HepG2 (cell line): ENCODE results near the gene AARS2. TPM values are rescaled to one million over a fixed set of nuclear protein-coding genes. Genes with fewer than 3 reads are reported as not detected.

Experiments used
- ATAC-seq: fragments of 200-7000 bp; cut with Tn5 transposase; 3 replicates; pipeline ENCODE4 v1.9.1; 2020; ENCODE audit warnings: mild to moderate bottlenecking, moderate library complexity
- BruUV-seq: library from RNA; stranded (reverse); fragments of 400-500 nt; replicated peaks from 2 replicates; lab custom pipeline; 2021; lab: Mats Ljungman, UMichigan
- CTCF ChIA-PET: fragments of 300-600 bp; formaldehyde crosslinking; extraction: SDS; loops from one replicate; lab custom pipeline; 2021; ENCODE audit warnings: low total read pairs, inconsistent platforms, low intra/inter-chr PET ratio; lab: Yijun Ruan, JAX
- POLR2A ChIA-PET: fragments of 350-600 bp; sonication (Branson Sonifier 250); formaldehyde crosslinking; loops from one replicate; lab custom pipeline; 2020; ENCODE audit warnings: antibody characterized with exemption, inconsistent platforms; lab: Yijun Ruan, JAX
- DNase-seq: peaks from one replicate; pipeline ENCODE4 v3.0.0-alpha.2; 2015; ENCODE audit warnings: low spot score
- FAIRE-seq: peaks from 3 replicates; lab custom pipeline; 2011; peaks lifted over from hg19 to GRCh38; lab: Jason Lieb, UNC
- H2AFZ ChIP-seq: one replicate; pipeline ENCODE4 v1.6.1; 2011; ENCODE audit warnings: low read length, inconsistent platforms
- H3K27ac ChIP-seq: fragments of 300-600 bp; 3 replicates; pipeline ENCODE4 v1.8.0; 2011; ENCODE audit warnings: mixed run types, mild to moderate bottlenecking, mixed read lengths, low read length, inconsistent platforms; ENCODE audit not compliant: insufficient read depth; ENCODE audit errors: extremely low read length
- H3K27me3 ChIP-seq, 2 experiments: fragments of 200-600 bp in 1 of 2; 2 replicates in 1 of 2; 3 replicates in 1 of 2; pipeline versions ENCODE4 v1.6.0 to v1.8.0; 2011; ENCODE audit warnings: low read length in 2 of 2, mild to moderate bottlenecking in 2 of 2, moderate library complexity in 2 of 2, inconsistent platforms in 1 of 2; ENCODE audit not compliant: insufficient read depth in 2 of 2, control insufficient read depth in 1 of 2
- H3K36me3 ChIP-seq, 2 experiments: fragments of 200-600 bp in 1 of 2; replicated peaks in 1 of 2; 2 replicates in 1 of 2; 3 replicates in 1 of 2; pipeline versions ENCODE4 v1.5.1 to v1.8.0; 2011; ENCODE audit warnings: low read length in 2 of 2, inconsistent platforms in 1 of 2; ENCODE audit not compliant: insufficient read depth in 2 of 2, control insufficient read depth in 1 of 2
- H3K4me1 ChIP-seq: 2 replicates; pipeline ENCODE4 v1.5.1; 2012; ENCODE audit warnings: low read length, inconsistent platforms; ENCODE audit not compliant: insufficient read depth
- H3K4me2 ChIP-seq: 2 replicates; pipeline ENCODE4 v1.6.0; 2011; ENCODE audit warnings: low read depth, low read length, inconsistent platforms
- H3K4me3 ChIP-seq, 3 experiments: fragments of 200-600 bp in 1 of 3; sonication (generic), shearing (Covaris generic) in 1 of 3; replicated peaks in 1 of 3; 2 replicates each; pipeline ENCODE4 v1.5.1; 2011 to 2016; ENCODE audit warnings: low read length in 3 of 3, inconsistent platforms in 2 of 3, low read depth in 2 of 3, mild to moderate bottlenecking in 2 of 3, control low read depth in 1 of 3, mixed read lengths in 1 of 3; ENCODE audit not compliant: insufficient read depth in 1 of 3
- H3K79me2 ChIP-seq: one replicate; pipeline ENCODE4 v1.6.1; 2011; ENCODE audit warnings: low read length, inconsistent platforms; ENCODE audit not compliant: insufficient read depth
- H3K9ac ChIP-seq: 2 replicates; pipeline ENCODE4 v1.6.0; 2011; ENCODE audit warnings: mild to moderate bottlenecking, low read depth, low read length, inconsistent platforms; ENCODE audit not compliant: insufficient read depth
- H3K9me3 ChIP-seq: 2 replicates; pipeline ENCODE4 v1.5.1; 2012; ENCODE audit warnings: mild to moderate bottlenecking, low read length
- H4K20me1 ChIP-seq: 2 replicates; pipeline ENCODE4 v1.6.0; 2011; ENCODE audit warnings: inconsistent platforms, mild to moderate bottlenecking, low read length, moderate library complexity; ENCODE audit not compliant: insufficient read depth
- ARID2 ChIP-seq: sonication (generic); formaldehyde crosslinking; IDR thresholded peaks from 2 replicates; pipeline ENCODE4 v1.8.1; 2022; ENCODE audit warnings: mild to moderate bottlenecking, missing genetic modification reagents, borderline replicate concordance
- SALL1 ChIP-seq: sonication (generic); formaldehyde crosslinking; IDR thresholded peaks from 2 replicates; pipeline ENCODE4 v1.8.0; 2022; ENCODE audit warnings: mild to moderate bottlenecking, missing genetic modification reagents
- SRF ChIP-seq: IDR thresholded peaks from 2 replicates; pipeline ENCODE4 v1.6.1; 2011; ENCODE audit warnings: mild to moderate bottlenecking, low read depth, low read length, moderate library complexity
- SUZ12 ChIP-seq: fragments of 150-350 bp; IDR thresholded peaks from 2 replicates; pipeline ENCODE4 v1.6.1; 2014; ENCODE audit warnings: low read depth, low read length
- ZEB1 ChIP-seq: IDR thresholded peaks from 2 replicates; pipeline ENCODE4 v1.6.1; 2012; ENCODE audit warnings: mild to moderate bottlenecking, low read depth, inconsistent platforms; ENCODE audit not compliant: insufficient replicate concordance
- ZNF101 ChIP-seq: sonication (generic); formaldehyde crosslinking; IDR thresholded peaks from 2 replicates; pipeline ENCODE4 v1.4.0; 2020; ENCODE audit warnings: mild to moderate bottlenecking, low read depth, missing genetic modification reagents, borderline replicate concordance
- ZNF230 ChIP-seq: sonication (generic); formaldehyde crosslinking; IDR thresholded peaks from 2 replicates; pipeline ENCODE4 v1.4.0; 2020; ENCODE audit warnings: mild to moderate bottlenecking, missing genetic modification reagents
- ZNF570 ChIP-seq: sonication (generic); formaldehyde crosslinking; IDR thresholded peaks from 2 replicates; pipeline ENCODE4 v1.4.0; 2020; ENCODE audit warnings: mild to moderate bottlenecking, missing genetic modification reagents, borderline replicate concordance
- WGBS: methylation state at CpG from one replicate; pipeline ENCODE4 v1.1.6; 2017; ENCODE audit warnings: low lambda C conversion rate; 5-methylcytosine and 5-hydroxymethylcytosine counted together
- in situ Hi-C: cut with HindIII; loops from 2 replicates; pipeline ENCODE4 v1.10.0; 2017; ENCODE audit warnings: low pct_unique_long_range_greater_than_20kb; ENCODE audit not compliant: extremely low pct_ligation_motif_present
- intact Hi-C: fragments of 100-400 bp; cut with micrococcal nuclease; formaldehyde crosslinking; loops from one replicate; pipeline ENCODE4 v1.10.0; 2022; ENCODE audit not compliant: unreplicated experiment
- polyA plus RNA-seq, 8 experiments: library from polyadenylated mRNA; depleted of rRNA in 3 of 8; stranded (reverse) in 7 of 8; unstranded in 1 of 8; fragments of >200 nt; fragmentation: Illumina TruSeq in 4 of 8; extraction: Trizol in 4 of 8; gene quantifications; 2 replicates each; pipeline versions ENCODE4 v1.2.1 to v1.2.3, GENCODE V29; 2011 to 2016; ENCODE audit warnings: low read depth in 4 of 8, missing spikeins in 1 of 8, mixed read lengths in 1 of 8; ENCODE audit not compliant: insufficient read depth in 1 of 8
- total RNA-seq, 5 experiments: library from RNA; depleted of rRNA; stranded (reverse); fragments of >200 nt; fragmentation: Illumina TruSeq; extraction: Trizol; gene quantifications; 2 replicates each; pipeline ENCODE4 v1.2.3, GENCODE V29; 2016; ENCODE audit warnings: low read depth in 1 of 5
- TF ChIP-seq, protein P1 (sequence below): sonication (generic); formaldehyde crosslinking; IDR thresholded peaks from 2 replicates; pipeline ENCODE4 v1.5.0; 2020; ENCODE audit warnings: mild to moderate bottlenecking, missing genetic modification reagents

The AARS2 gene
- total and polyA plus RNA-seq, 2 of the 13 experiments (the other 11 are each of a cell fraction or from before 2014, with no cell fraction given), result 7.5 to 24.1 TPM

DNA sequence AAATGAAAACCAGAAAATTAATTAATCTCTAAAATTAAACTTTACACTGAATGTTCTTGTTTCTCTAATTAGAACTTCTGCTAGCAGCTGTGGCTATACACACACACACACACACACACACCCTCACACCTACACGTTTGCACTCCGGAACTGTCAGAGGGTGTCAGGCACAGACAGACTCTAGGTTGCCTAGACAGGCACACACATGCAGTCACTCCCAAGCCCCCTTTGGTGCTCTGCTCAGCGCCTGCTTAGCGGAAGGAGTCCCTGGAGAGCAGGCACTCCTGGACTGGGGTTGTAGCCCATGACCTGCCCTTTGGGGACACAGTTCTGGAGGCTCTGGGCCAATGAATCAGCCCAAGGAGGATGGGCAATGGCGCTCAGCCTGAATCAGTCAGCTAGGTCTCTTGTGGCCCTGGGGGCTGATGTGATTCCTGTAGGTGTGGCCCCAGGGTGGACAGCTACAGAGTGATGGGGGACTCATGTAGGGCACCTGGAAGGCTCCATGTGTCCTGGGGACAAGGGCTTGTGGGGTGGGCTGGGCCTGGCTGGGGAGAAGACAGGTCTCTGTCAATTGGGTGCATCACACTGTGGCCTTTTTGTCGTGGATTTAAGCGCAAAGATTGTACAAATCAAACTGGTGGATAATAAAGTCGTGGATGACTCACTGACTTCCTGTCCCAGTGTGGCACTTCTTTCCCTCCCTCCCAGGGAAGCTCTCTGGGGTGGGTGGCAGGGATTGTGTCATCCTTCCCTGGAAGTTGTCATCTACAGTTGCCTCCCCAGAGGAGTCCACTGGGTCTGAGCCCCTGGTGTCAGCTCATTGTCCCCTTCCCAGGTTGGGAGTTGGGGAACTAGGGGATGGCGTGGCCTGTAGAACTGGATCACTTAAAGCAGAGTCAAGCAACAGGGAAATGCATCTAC lies 34.1 kb downstream of the AARS2 start (continued):
- no peak for TF ChIP-seq SALL1 (CRISPR knock-in tag)

DNA sequence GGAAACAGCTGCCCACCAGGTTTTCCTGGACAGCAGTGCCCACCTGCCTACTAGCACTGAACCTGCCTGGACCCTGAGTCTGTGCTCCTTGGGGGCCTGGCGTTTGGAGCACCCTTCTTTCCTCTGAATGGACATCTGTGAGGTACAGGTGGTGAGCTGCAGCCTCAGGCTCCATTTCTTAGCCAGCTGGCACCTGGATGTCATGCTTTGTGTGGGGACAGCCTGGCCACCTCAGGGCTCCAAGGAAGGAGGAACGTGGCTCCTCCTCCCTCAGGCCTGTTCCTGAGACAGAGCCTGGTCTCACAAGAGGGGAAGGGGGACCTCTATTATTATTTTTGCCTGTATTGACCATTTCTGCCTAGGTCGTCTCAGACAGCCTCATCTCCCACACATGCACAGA lies 34.8 kb downstream of the AARS2 start:
- ChIA-PET POLR2A (no interaction called here), CTCF (no interaction called here)
- H3K9ac ChIP-seq, result no peak overlapping the region
- no peak overlapping the region for H3K4me2 ChIP-seq
- H3K27me3 ChIP-seq, result peaks cover 31 to 84% of the 10 kb centered on the region in 2 experiments
- BruUV-seq, result no TSS peak
- FAIRE-seq (no peak), ATAC-seq (no peak), DNase-seq (no peak)
- 4% methylated on average over 2 of the region's 3 CpGs for WGBS
- intact Hi-C loops, result no loop called here
- TF ChIP-seq ZNF101 (no peak), ZNF230 (CRISPR knock-in tag) (no peak), ZNF570 (CRISPR knock-in tag) (no peak), ARID2 (no peak), SRF (no peak), SUZ12 (no peak), ZEB1 (no peak)
- TF ChIP-seq, protein P1, sequence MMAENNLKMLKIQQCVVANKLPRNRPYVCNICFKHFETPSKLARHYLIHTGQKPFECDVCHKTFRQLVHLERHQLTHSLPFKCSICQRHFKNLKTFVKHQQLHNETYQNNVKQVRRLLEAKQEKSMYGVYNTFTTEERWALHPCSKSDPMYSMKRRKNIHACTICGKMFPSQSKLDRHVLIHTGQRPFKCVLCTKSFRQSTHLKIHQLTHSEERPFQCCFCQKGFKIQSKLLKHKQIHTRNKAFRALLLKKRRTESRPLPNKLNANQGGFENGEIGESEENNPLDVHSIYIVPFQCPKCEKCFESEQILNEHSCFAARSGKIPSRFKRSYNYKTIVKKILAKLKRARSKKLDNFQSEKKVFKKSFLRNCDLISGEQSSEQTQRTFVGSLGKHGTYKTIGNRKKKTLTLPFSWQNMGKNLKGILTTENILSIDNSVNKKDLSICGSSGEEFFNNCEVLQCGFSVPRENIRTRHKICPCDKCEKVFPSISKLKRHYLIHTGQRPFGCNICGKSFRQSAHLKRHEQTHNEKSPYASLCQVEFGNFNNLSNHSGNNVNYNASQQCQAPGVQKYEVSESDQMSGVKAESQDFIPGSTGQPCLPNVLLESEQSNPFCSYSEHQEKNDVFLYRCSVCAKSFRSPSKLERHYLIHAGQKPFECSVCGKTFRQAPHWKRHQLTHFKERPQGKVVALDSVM (CRISPR knock-in tag), result no peak
- H3K4me1 ChIP-seq, result peaks cover 28% of the 10 kb centered on the region
- peaks cover 3% of the 10 kb centered on the region; the same call in 1 of the 2 replicates for H4K20me1 ChIP-seq
- H3K9me3 ChIP-seq, result no peaks in the 10 kb centered on the region
- no peak overlapping the region for H3K27ac ChIP-seq
- H3K36me3 ChIP-seq, result no peaks in the 10 kb centered on the region
- H3K4me3 ChIP-seq, result no peak overlapping the region
- H2AFZ ChIP-seq, result no peak overlapping the region
- H3K79me2 ChIP-seq, result no peaks in the 10 kb centered on the region
- in situ Hi-C loops, result no loop called here
